Astrocyte of the spinal cord (primary cell): ENCODE data around the gene AKAP6.
"Not testable (repeated sequence)": the region's sequence is repeated elsewhere in the genome, so short reads cannot be mapped to it uniquely, and the experiment has no call there.

Experiments
- DNase-seq: peaks from one replicate; pipeline ENCODE4 v3.0.0; 2011; ENCODE audit warnings: low read depth, low spot score
- H3K4me3 ChIP-seq: 2 replicates; pipeline ENCODE4 v1.5.1; 2011; ENCODE audit warnings: low read depth, mild to moderate bottlenecking, low read length, moderate library complexity
- CTCF ChIP-seq: IDR thresholded peaks from 2 replicates; pipeline ENCODE4 v1.5.1; 2012; ENCODE audit warnings: low read depth, mild to moderate bottlenecking, low read length, inconsistent platforms
- in situ Hi-C: cut with HindIII; loops from 2 replicates; pipeline ENCODE4 v1.10.0; 2017; ENCODE audit warnings: low sequenced_read_pairs

Gene AKAP6

GRCh38 chr14:32366986-32367385, 37.9 kb downstream of the AKAP6 start:
- no peak for TF ChIP-seq CTCF
- no peak overlapping the region for H3K4me3 ChIP-seq
- in situ Hi-C loops, result no loop called here
- peak; percentile 72 for DNase-seq

GRCh38 chr14:32367516-32367915, 38.4 kb downstream of the AKAP6 start:
- H3K4me3 ChIP-seq, result no peak overlapping the region
- TF ChIP-seq CTCF, result no peak
- in situ Hi-C loops, result no loop called here
- no peak for DNase-seq

GRCh38 chr14:32368107-32368506, 39.0 kb downstream of the AKAP6 start:
- TF ChIP-seq CTCF, result no peak
- DNase-seq, result no peak
- in situ Hi-C loops, result no loop called here
- H3K4me3 ChIP-seq, result no peak overlapping the region

- TF ChIP-seq CTCF, result no peak
- in situ Hi-C loops, result no loop called here
- peak; percentile 80 for DNase-seq
- H3K4me3 ChIP-seq, result no peak overlapping the region
Observed at GRCh38 chr14:32370714-32371113, 41.6 kb downstream of the AKAP6 start.

DNA sequence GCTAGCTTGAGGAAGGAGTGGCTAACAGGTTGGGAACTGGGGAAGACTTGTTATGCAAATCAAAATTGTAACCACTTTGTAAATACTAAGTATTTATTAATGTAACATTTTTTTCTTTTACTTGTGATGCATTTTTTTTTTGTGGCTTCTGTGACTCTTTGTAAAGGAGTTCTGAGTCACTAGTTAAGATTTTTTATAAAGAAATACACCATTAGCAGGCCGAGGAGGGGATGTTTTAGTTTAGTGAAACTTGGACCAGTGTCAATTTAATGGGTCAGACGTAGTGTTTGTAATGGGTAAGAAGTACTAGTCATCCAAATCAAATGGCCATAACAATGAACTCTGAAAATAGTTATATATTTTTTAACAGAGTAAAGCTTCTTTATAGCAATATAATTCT, 43.1 kb downstream of the AKAP6 start:
- no peak overlapping the region for H3K4me3 ChIP-seq
- no peak for TF ChIP-seq CTCF
- peak; percentile 97 for DNase-seq
- in situ Hi-C loops, result no loop called here

- H3K4me3 ChIP-seq, in situ Hi-C loops: not testable (repeated sequence)
Observed at GRCh38 chr14:32373174-32373573, 44.1 kb downstream of the AKAP6 start.

DNA sequence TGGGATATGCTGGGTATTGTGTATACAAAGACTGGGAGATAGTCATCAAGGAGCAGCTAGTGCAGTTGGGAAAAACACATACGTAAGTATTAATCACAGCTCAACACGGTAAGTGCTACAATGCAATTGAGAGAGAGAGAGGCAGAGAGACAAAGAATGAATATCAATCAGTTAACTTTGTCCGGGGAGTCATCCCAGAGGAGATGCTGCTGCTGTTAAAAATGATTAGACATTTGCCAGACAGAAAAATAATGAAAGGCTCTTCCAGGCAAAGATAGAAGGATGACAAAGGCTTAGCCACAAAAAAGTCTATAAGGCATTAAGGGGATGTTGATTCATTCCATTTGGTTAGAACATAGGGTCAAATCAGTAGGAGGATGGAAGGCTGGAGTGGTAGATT, 45.1 kb downstream of the AKAP6 start:
- H3K4me3 ChIP-seq, result no peak overlapping the region
- peak; percentile 62 for DNase-seq
- in situ Hi-C loops, result no loop called here
- no peak for TF ChIP-seq CTCF

More at GRCh38 chr14:32373174-32373573, 44.1 kb downstream of the AKAP6 start:
- DNase-seq, result not testable (repeated sequence)
